MG63 (cell line): ENCODE results near the gene TSC22D3. TPM values are rescaled to one million over a fixed set of nuclear protein-coding genes. Genes with fewer than 3 reads are reported as not detected.
A peak's percentile ranks its signal among the peaks of the same experiment; 100 is the strongest.

Experiments used
- DNase-seq: peaks from one replicate; pipeline ENCODE4 v3.0.0-alpha.2; 2020
- H3K27me3 ChIP-seq: fragments of 250-450 bp; sonication (Bioruptor Pico); 2 replicates; pipeline ENCODE4 v1.5.1; 2020; ENCODE audit warnings: mild to moderate bottlenecking, moderate library complexity
- H3K36me3 ChIP-seq: fragments of 250-450 bp; sonication (Bioruptor Pico); 2 replicates; pipeline ENCODE4 v1.5.1; 2020; ENCODE audit warnings: mild to moderate bottlenecking, moderate library complexity
- H3K4me3 ChIP-seq: fragments of 250-450 bp; sonication (Bioruptor Pico); 2 replicates; pipeline ENCODE4 v1.5.1; 2020; ENCODE audit warnings: mild to moderate bottlenecking, moderate library complexity
- H3K9me3 ChIP-seq: fragments of 250-450 bp; sonication (Bioruptor Pico); 2 replicates; pipeline ENCODE4 v1.5.1; 2020; ENCODE audit warnings: mild to moderate bottlenecking, moderate library complexity
- total RNA-seq: library from RNA; depleted of rRNA; stranded (reverse); fragments of >200 nt; shearing (Covaris generic); gene quantifications from 2 replicates; pipeline ENCODE4 v1.2.3, GENCODE V29; 2014; ENCODE audit warnings: low replicate concordance

TSC22D3 gene
- total RNA-seq, 1 experiment from 2014 or later = 17.0 TPM

- Histone ChIP-seq H3K9me3 (no peaks in the 10 kb centered on the region), H3K36me3 (no peaks in the 10 kb centered on the region), H3K4me3 (no peak overlapping the region), H3K27me3 (no peaks in the 10 kb centered on the region)
- no peak for DNase-seq
These were observed 52.1 kb downstream of the TSC22D3 start for GRCh38 chrX:107723511-107723910.

GRCh38 chrX:107721966-107722707 is 53.5 kb downstream of the TSC22D3 start:
- DNase-seq = no peak
- Histone ChIP-seq H3K4me3 (no peak overlapping the region), H3K9me3 (no peaks in the 10 kb centered on the region), H3K36me3 (no peaks in the 10 kb centered on the region), H3K27me3 (no peaks in the 10 kb centered on the region)

- H3K27me3 ChIP-seq = no peaks in the 10 kb centered on the region
- H3K36me3 ChIP-seq = no peaks in the 10 kb centered on the region
- DNase-seq = no peak
- H3K4me3 ChIP-seq = no peak overlapping the region
- no peaks in the 10 kb centered on the region for H3K9me3 ChIP-seq
These were observed 54.3 kb downstream of the TSC22D3 start for GRCh38 chrX:107721318-107721717.

GRCh38 chrX:107718156-107718621 is 57.4 kb downstream of the TSC22D3 start:
- no peak overlapping the region for H3K4me3 ChIP-seq
- H3K36me3 ChIP-seq = no peaks in the 10 kb centered on the region
- H3K27me3 ChIP-seq = no peaks in the 10 kb centered on the region
- H3K9me3 ChIP-seq = no peaks in the 10 kb centered on the region
- DNase-seq = peak; percentile 52

- Histone ChIP-seq H3K36me3 (no peaks in the 10 kb centered on the region), H3K4me3 (peak overlapping the region; percentile 56), H3K27me3 (no peaks in the 10 kb centered on the region), H3K9me3 (no peaks in the 10 kb centered on the region)
- peak; percentile 45 for DNase-seq
These were observed 58.5 kb downstream of the TSC22D3 start for GRCh38 chrX:107716816-107717700.

DNA sequence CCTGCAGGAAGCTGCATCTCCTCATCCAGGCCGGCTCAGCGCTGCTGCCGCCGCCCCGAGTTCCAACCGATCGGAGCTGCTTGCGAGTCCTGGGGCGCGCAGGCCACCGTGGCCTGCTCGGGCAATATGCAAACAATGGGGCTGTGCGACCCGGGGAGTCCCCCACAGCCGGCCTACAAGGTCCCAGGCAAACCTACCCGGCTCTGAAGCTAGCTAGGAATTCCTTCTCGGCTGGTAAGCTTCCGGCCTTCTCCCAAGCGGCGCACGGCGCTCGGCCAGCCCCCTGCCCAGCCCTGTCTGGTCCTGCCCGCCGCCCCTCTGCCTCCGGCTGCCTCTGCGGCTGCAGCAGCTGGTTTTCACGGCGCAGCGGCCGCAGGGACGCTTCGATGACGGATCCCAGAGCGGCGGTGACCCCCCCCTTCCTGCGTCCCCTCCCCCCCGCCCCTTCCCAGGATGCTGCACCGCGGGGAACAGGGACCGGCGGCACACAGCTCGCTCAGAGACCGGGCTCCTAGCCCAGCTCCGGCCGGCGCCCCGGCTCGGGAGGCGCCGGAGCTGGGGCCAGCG is 59.4 kb downstream of the TSC22D3 start:
- DNase-seq = peak; percentile 20

GRCh38 chrX:107715331-107716117 is 60.1 kb downstream of the TSC22D3 start:
- Histone ChIP-seq H3K4me3 (peak overlapping the region; percentile 56), H3K27me3 (no peaks in the 10 kb centered on the region), H3K9me3 (no peaks in the 10 kb centered on the region), H3K36me3 (no peaks in the 10 kb centered on the region)
- no peak for DNase-seq

More for the DNA sequence above, 59.4 kb downstream of the TSC22D3 start:
- Histone ChIP-seq H3K36me3 (no peaks in the 10 kb centered on the region), H3K27me3 (no peaks in the 10 kb centered on the region), H3K9me3 (no peaks in the 10 kb centered on the region), H3K4me3 (peak overlapping the region; percentile 56)

GRCh38 chrX:107714206-107714891 is 61.2 kb downstream of the TSC22D3 start:
- no peaks in the 10 kb centered on the region for H3K27me3 ChIP-seq
- no peak for DNase-seq
- H3K4me3 ChIP-seq = no peak overlapping the region
- H3K9me3 ChIP-seq = no peaks in the 10 kb centered on the region
- no peaks in the 10 kb centered on the region for H3K36me3 ChIP-seq

DNA sequence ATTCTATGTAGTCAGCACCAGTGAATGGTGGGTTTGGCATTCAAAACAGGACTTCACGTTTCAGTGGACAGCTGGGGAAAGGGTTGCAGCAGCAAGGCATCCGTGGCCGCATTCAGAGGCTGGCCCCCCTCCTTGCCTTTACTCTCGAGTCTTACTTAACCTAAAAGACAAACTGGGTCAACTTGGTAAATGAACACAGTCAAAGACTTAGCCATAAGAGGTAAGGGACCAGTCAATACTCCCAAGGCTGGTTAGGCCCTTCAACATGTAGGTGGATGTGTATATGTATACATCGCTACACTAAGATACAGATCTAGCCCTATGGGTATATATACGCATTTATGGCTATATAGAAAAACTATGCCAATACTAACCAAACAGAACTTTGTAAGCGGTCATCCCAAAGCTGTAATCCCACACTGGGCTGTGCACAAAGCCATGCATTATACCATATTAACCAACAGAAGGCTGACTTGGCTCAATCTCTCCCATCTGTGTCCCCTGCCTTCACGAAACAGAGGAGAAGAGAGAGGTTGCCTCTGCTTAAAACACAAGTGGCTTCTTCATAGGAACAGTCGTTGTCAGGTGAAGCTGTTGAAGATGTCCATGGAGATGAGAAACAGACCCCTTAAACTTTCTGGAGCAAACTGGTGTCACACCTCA is 61.9 kb downstream of the TSC22D3 start:
- Histone ChIP-seq H3K4me3 (no peak overlapping the region), H3K9me3 (no peaks in the 10 kb centered on the region), H3K36me3 (no peaks in the 10 kb centered on the region), H3K27me3 (no peaks in the 10 kb centered on the region)
- no peak for DNase-seq

DNA sequence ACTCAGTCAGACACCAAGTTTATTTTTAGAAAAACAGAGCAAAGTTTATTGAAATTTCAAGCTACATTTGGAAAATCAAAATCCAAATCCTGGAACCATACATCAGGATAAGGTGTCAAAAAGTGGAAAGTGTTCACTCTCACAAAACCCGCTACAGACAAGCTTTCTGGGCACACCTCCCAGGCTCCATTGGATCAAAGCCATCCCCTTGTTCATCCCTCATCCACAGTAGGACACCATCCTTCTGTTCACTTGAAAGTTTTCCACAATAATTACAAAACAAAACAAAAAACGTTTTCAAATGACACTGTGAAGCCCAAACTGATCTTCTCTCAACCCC is 62.4 kb downstream of the TSC22D3 start:
- H3K9me3 ChIP-seq = no peaks in the 10 kb centered on the region
- H3K27me3 ChIP-seq = no peaks in the 10 kb centered on the region
- H3K36me3 ChIP-seq = no peaks in the 10 kb centered on the region
- no peak for DNase-seq
- H3K4me3 ChIP-seq = no peak overlapping the region

DNA sequence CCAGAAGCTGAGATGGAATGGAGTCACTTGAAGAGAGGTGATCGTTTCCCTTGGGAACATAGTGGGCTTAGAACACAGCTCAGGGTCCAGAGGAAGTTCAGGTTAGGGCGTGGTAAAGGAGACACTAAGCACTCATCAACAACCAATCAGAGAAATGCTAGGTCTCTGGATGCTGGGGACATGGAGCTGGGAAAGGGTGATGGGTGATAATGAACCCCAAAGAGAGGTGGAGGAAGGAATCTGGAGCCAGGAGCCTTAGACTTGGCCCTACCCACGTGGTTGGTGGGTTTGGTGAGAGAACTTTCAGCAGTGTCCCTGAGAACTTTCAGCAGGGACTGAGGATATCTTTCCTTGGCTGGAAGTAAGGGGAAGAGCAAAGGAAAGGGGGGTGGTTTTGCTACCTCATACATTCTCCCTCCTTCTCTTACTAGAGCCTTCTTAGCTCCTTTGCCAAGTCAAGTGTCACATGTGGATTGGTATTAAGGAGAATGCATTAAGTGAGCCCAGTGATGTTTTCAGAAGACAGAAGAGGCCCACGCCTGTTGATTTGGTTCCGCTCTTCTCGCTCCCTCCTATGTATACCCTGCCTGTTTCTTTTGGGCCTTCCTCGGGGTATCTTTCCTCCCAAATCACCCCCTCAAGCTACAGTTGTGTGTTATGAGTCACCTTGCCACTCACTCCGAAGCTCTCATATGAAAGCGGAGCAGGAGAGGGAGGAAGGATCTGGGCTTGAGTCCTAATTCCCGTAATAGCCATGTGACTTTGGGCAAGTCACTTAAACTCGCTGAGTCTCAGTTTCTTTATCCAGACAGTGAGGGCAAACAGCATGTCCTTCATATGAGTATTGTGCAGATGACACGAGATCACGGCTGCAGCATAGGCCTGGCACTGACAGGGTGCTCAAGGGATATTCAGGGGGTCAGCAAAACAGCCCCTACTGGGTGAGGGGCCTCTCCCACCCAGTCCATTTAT is 63.1 kb downstream of the TSC22D3 start:
- no peak for DNase-seq

GRCh38 chrX:107711521-107712181 is 63.9 kb downstream of the TSC22D3 start:
- DNase-seq = no peak
- Histone ChIP-seq H3K4me3 (no peak overlapping the region), H3K27me3 (no peaks in the 10 kb centered on the region), H3K9me3 (no peaks in the 10 kb centered on the region), H3K36me3 (no peaks in the 10 kb centered on the region)

More for the DNA sequence above, 63.1 kb downstream of the TSC22D3 start:
- no peak overlapping the region for H3K4me3 ChIP-seq
- H3K27me3 ChIP-seq = no peaks in the 10 kb centered on the region
- H3K9me3 ChIP-seq = no peaks in the 10 kb centered on the region
- no peaks in the 10 kb centered on the region for H3K36me3 ChIP-seq

DNA sequence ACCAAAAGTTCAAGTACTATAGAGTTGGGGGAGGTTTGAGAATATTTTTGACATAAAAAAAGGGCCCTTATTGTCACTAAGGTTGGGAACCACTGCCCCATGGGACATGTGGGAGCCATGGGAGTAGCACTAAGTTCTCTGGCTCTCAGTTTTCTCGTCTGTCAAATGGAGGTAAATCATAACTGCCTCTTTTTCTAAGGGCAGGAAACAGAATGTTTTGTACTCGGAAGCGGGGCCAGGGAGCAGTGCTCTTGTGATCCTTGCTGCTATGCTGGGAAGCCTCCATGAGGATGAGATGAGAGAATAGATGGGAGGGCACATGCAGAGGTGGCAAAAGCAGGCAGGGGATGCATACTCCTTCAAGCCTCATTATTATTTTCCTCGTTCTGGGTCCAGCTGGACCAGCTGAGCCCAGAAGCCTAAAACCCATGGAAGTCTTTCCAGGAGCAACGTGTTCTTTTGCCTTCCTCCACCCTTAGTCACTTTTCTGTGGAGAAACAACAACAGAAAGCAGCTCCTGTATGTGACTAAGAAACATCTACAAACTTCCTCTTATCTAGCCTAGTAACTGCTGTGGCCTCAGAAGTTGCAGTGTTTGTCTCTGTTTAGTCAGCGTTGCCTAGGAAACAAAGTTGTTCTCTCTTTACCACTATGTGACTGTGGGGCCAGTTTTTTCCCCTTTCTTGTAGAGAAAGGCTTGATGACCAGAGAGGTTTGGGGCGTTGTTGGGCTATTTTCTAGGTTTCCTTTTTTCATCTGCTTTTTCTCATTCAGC is 64.8 kb downstream of the TSC22D3 start:
- Histone ChIP-seq H3K36me3 (no peaks in the 10 kb centered on the region), H3K4me3 (no peak overlapping the region), H3K9me3 (no peaks in the 10 kb centered on the region), H3K27me3 (no peaks in the 10 kb centered on the region)
- peak; percentile 37 for DNase-seq
